ENCODE data around the gene SPACA6. TPM values are rescaled to one million over a fixed set of nuclear protein-coding genes. Genes with fewer than 3 reads are reported as not detected.

The SPACA6 gene
- total RNA-seq, 4 donors from 2014 or later, result 10.7 to 47.9 (median 34.0) TPM

DNA sequence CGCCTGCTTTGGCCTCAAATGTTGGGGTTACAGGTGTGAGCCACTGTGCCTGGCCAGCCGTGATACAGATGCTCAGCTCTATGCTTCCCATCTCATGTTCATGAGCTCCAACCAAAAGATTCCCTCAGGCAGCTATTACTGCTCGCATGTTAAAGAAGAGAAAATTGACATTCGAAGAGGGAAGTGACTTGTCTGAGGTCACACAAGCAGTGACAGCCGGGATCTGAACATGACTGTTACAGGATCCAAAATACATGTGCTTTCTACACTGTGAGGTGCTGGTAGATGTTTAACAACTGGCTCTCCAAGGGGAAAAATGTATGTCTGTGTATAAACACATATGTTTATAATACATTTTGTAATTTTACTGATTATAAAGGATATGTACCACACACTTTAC lies 47.2 kb downstream of the SPACA6 start:
- DNase-seq (ENCODE audit: low spot score in 2 of 2), result no peak
- H3K27me3 ChIP-seq, result peaks cover 0 to 6% of the 10 kb centered on the region in 2 donors
- H3K36me3 ChIP-seq, result no peaks in the 10 kb centered on the region
- H3K27ac ChIP-seq, result no peak overlapping the region
- H3K4me3 ChIP-seq, result no peak overlapping the region
- no peaks in the 10 kb centered on the region for H3K9me3 ChIP-seq
- 63 to 69% methylated on average over 5 of the region's 5 CpGs for WGBS, 2 donors
- TF ChIP-seq EP300 (IDR thresholded peaks at IDR 0.05) (no peak), POLR2A (IDR thresholded peaks at IDR 0.05) (no peak), CTCF (IDR thresholded peaks at IDR 0.05) (no peak)
- no peaks in the 10 kb centered on the region for H3K4me1 ChIP-seq

DNA sequence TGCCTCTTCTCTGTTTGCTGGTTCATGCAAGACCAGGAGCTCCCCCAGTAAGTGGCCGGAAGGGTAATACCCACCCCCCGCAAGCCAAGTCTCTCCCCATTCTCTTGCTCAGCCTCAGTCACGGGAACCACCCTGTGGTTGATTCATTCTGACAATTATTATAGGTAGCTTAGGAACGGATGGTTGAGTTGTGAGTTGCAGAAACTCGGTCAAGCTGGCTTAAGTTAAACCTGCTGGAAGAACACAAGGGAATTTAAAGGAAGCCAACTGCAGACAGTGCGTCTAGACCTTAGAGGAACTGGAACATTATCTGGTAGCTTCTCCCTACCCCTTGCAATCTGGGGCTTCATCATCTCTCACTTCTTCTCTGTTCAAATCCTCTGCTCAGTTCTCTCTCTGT lies 49.7 kb downstream of the SPACA6 start:
- no peak for DNase-seq (ENCODE audit: low spot score in 2 of 2)
- H3K27ac ChIP-seq, result no peak overlapping the region
- no peak for TF ChIP-seq CTCF (IDR thresholded peaks at IDR 0.05)
- TF ChIP-seq EP300 (IDR thresholded peaks at IDR 0.05), result no peak
- TF ChIP-seq POLR2A (IDR thresholded peaks at IDR 0.05), result no peak
- H3K4me3 ChIP-seq, result no peak overlapping the region
- no peaks in the 10 kb centered on the region for H3K27me3 ChIP-seq
- H3K36me3 ChIP-seq, result no peaks in the 10 kb centered on the region
- H3K4me1 ChIP-seq, result no peaks in the 10 kb centered on the region
- 50 to 55% methylated on average over 6 of the region's 6 CpGs for WGBS, 2 donors
- H3K9me3 ChIP-seq, result no peaks in the 10 kb centered on the region

DNA sequence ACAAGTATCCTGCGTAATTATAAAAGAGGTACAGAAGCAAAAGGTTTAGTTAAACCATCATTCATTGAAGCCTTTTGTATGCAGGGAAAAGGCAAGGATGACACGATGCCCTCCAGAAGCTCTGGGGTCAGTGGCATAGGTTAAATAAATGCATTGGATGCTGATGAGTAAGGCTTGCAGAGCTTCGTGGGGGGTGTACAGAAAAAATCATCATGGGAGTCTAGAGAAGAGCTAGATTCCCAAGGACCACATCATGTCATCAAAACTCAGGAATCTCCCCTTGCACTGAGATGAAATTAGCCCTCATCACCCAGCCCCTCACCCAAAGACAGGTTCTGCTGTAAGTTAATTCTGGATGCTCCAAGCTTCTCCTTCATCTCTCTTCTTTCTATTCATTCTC lies 50.3 kb downstream of the SPACA6 start:
- TF ChIP-seq POLR2A (IDR thresholded peaks at IDR 0.05), result no peak
- TF ChIP-seq EP300 (IDR thresholded peaks at IDR 0.05), result no peak
- TF ChIP-seq CTCF (IDR thresholded peaks at IDR 0.05), result no peak
- 68 to 75% methylated on average over 3 of the region's 3 CpGs for WGBS, 2 donors
- no peak for DNase-seq (ENCODE audit: low spot score in 2 of 2)
- no peaks in the 10 kb centered on the region for H3K27me3 ChIP-seq
- no peaks in the 10 kb centered on the region for H3K9me3 ChIP-seq
- H3K4me3 ChIP-seq, result no peak overlapping the region
- no peaks in the 10 kb centered on the region for H3K4me1 ChIP-seq
- no peak overlapping the region for H3K27ac ChIP-seq
- no peaks in the 10 kb centered on the region for H3K36me3 ChIP-seq

GRCh38 chr19:51746731-51747130 lies 53.6 kb downstream of the SPACA6 start:
- no peaks in the 10 kb centered on the region for H3K36me3 ChIP-seq
- H3K9me3 ChIP-seq, result no peaks in the 10 kb centered on the region
- H3K27me3 ChIP-seq, result no peaks in the 10 kb centered on the region
- H3K4me3 ChIP-seq, result no peak overlapping the region
- 72 to 77% methylated on average over 7 of the region's 7 CpGs for WGBS, 2 donors
- H3K27ac ChIP-seq, result no peak overlapping the region
- no peak for DNase-seq (ENCODE audit: low spot score in 2 of 2)
- no peaks in the 10 kb centered on the region for H3K4me1 ChIP-seq
- TF ChIP-seq EP300 (IDR thresholded peaks at IDR 0.05) (no peak), CTCF (IDR thresholded peaks at IDR 0.05) (no peak), POLR2A (IDR thresholded peaks at IDR 0.05) (no peak)

DNA sequence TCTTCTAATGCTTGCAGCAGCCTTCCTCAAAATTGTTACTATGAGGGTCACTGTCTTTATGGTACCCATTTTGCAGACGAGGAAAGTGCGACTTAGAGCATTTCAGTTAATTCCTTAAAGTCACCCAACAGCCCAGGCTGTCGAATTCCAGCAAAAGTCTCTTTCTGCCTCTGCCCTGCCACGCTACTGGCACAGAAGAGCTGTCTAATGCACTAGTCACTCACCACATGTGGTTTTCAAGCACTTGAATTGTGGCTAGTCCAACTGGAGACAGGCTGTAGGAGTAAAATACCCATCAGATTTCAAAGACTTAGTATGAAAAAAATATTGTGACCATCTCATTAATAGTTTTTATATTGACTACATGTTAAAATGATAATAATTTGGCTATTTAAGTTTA lies 56.8 kb downstream of the SPACA6 start:
- 66 to 84% methylated on average over 4 of the region's 4 CpGs for WGBS, 2 donors
- Histone ChIP-seq H3K27me3 (no peaks in the 10 kb centered on the region), H3K36me3 (no peaks in the 10 kb centered on the region), H3K4me3 (no peak overlapping the region), H3K4me1 (no peaks in the 10 kb centered on the region), H3K27ac (no peak overlapping the region), H3K9me3 (no peaks in the 10 kb centered on the region)
- DNase-seq (ENCODE audit: low spot score in 2 of 2), result no peak
- TF ChIP-seq POLR2A (IDR thresholded peaks at IDR 0.05) (no peak), EP300 (IDR thresholded peaks at IDR 0.05) (no peak), CTCF (IDR thresholded peaks at IDR 0.05) (no peak)
